ENCODE measurements around the gene C20orf96.
A peak's percentile ranks its signal among the peaks of the same experiment; 100 is the strongest.
"Not testable (repeated sequence)": the region's sequence is repeated elsewhere in the genome, so short reads cannot be mapped to it uniquely, and the experiment has no call there.

The C20orf96 gene

DNA sequence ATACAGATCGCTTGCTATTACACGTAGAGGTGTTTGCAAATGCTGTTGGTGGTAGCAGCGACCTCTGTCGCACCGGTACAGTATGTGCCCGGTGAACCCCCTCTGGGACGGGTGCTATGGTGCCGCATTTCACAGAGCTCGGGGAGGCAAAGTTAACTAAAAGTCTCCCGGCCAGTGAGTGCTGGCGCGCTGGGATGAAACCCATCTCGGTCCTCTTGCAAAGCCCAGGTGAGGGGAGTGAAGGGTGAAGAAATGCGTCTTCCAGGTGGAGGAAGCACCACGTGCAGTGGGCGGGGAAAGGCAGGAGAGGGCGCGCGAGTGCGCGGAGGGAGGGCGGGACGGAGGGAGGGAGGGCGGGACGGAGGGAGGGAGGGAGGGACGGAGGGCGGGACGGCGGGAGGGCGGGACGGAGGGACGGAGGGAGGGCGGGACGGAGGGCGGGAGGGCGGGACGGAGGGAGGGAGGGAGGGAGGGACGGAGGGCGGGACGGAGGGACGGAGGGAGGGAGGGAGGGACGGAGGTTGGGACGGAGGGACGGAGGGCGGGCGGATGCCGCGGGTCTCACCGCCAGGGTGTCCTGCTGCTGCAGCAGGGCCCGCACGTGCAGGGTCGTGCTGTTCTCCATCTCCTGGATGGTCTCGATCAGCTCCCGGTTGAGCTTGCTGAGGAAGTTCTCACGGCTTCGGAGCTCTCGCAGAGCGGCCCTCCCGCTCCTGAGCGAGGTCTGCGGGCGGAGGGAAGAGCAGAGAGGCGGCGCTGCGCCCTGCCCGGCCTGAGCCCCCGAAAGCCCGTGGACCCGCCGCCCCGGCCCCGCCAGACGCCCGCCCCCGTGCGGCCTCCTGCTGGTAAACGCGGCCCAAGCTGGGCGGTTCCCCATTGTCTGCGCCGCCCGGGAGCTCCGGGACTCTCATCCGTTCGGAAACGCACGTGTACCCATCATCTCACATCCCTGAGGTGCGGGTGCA lies 11.7 kb downstream of the C20orf96 start:
- no peak for DNase-seq (ENCODE audit: low spot score)

DNA sequence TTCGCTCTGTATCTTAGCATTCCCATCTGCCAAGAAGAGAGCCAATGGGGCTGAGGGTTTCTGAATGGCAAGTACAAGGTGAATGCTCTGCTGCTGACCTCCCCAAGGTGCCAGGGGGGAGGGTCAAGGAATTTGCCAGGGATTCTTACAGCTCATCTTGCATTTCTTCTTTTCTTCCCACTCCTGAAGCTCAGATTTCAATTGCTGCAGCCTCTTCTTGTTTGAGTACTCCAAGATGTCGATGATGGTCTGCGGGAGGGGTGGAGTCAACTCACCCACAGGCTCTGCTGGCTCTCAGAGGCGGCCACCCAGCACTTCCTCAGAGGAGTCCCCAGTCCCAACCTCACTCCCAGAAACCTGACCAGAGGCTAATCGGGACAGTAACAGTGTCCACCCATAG lies 12.4 kb downstream of the C20orf96 start:
- DNase-seq (ENCODE audit: low spot score), result no peak

DNA sequence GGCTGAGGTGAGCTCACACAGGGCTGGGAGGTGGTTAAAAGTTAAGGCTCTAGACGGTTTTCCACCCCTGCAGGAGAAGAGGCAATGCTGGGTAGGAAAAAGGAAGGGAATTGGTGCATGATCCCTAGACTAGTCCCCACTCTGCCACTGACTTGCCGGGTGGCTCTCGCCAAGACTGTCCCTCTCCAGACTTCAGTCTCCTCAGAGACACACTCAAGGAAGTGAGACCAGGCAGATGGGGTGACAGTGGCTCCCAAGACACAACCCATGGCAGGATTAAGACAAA lies 13.1 kb downstream of the C20orf96 start:
- no peak for DNase-seq (ENCODE audit: low spot score)

- no peak for DNase-seq (ENCODE audit: low spot score)
Measured at GRCh38 chr20:276620-277495, 13.7 kb downstream of the C20orf96 start.

DNA sequence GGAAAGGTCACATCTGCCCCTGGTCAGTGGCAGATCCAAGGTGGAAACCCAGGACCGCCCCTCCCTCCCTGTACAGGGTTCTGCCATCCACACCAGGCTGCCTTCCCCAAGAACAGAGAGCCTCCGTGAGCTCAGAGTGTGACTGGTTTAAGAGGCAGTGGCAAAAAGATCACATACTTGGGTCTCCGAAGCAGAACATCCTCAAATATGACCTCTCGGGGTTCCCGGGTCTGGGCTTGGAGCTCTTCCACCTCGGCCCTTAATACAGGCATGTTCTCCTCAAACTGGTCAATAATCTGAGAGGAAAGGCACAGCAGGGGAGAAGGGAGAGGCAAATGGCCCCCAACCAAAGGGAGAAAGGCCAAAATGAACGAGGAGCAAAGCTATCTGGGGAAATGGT lies 14.8 kb downstream of the C20orf96 start:
- DNase-seq (ENCODE audit: low spot score), result no peak

- no peak for DNase-seq (ENCODE audit: low spot score)
Measured at GRCh38 chr20:273884-274283, 16.7 kb downstream of the C20orf96 start.

- DNase-seq (ENCODE audit: low spot score), result no peak
Measured at GRCh38 chr20:272718-273117, 17.8 kb downstream of the C20orf96 start.

GRCh38 chr20:271528-271927 lies 19.0 kb downstream of the C20orf96 start:
- no peak for DNase-seq (ENCODE audit: low spot score)

- DNase-seq (ENCODE audit: low spot score), result no peak
Measured at GRCh38 chr20:271069-271468, 19.5 kb downstream of the C20orf96 start.

DNA sequence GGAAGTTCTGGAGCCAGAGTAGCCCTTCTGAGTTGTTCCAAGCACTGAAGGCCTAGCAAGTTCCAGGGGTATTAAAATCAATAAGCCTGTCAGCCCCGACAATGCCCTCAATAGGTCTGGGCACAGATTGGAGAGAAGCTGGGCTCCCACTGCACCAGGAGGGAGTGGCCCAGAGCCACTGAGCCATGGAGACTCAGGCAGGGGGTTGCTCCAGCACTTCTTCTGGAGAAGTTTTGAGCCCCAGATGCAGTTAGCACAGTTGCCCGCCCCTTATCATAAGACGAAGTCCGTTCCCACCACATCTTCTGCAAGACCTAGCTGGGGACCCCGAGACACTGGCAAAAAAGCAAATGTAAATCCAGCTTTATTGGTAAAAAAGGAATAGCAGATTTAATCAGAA lies 20.0 kb downstream of the C20orf96 start:
- no peak for DNase-seq (ENCODE audit: low spot score)

GRCh38 chr20:266596-267562 lies 23.7 kb downstream of the C20orf96 start:
- DNase-seq (ENCODE audit: low spot score), result peak; percentile 70

DNA sequence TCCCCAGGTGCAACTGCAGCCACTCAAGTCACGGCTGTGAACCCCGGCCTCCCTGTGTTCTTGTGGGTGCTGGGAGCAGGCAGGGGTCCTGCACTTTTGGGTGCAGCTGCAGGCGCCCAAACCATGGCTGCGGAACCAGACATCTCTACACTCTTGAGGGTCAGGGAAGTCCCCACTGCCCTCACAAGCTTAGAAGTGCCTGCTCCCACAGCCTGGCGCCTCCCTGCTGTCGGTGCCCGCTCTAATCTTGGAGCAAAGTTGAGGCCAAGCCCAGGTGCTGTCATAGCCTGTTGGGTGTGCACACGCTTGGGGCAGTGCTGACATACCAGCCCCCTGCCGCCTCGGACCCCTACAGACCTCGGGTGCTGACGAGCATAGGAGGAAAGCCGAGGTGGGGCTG lies 26.8 kb downstream of the C20orf96 start:
- no peak for DNase-seq (ENCODE audit: low spot score)

- no peak for DNase-seq (ENCODE audit: low spot score)
Measured at GRCh38 chr20:259981-260380, 30.6 kb downstream of the C20orf96 start.

- DNase-seq (ENCODE audit: low spot score), result no peak
Measured at GRCh38 chr20:258963-259362, 31.6 kb downstream of the C20orf96 start.

GRCh38 chr20:258269-258858 lies 32.2 kb downstream of the C20orf96 start:
- DNase-seq (ENCODE audit: low spot score), result no peak

DNA sequence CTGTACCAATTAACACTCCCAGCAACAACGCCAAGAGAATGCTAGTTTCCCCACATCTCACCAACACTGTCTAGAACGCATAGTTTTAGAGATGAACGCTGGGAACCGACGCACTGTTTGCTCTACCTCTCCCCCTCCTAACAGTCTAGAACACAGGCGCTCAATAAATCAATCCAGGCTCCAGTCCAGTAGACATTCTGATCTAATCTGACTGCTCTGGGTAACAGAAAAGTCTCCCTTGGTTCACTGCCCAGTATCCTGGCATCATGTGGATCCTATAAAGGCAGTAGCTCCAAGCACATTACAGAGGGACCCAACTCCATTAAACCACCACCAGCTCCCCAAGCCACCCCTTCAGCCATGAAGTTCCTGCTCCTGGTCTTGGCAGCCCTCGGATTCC lies 33.1 kb downstream of the C20orf96 start, which contains the start of gene DEFB132:
Gene DEFB132 (plus strand): TSS at position 306 of the 400 bp plus-strand sequence. CDS start 55 bp downstream, at position 361.
- no peak for DNase-seq (ENCODE audit: low spot score)

- DNase-seq (ENCODE audit: low spot score), result not testable (repeated sequence)
Measured at GRCh38 chr20:253447-253846, 37.1 kb downstream of the C20orf96 start.

GRCh38 chr20:252801-253200 lies 37.7 kb downstream of the C20orf96 start:
- DNase-seq (ENCODE audit: low spot score), result no peak

DNA sequence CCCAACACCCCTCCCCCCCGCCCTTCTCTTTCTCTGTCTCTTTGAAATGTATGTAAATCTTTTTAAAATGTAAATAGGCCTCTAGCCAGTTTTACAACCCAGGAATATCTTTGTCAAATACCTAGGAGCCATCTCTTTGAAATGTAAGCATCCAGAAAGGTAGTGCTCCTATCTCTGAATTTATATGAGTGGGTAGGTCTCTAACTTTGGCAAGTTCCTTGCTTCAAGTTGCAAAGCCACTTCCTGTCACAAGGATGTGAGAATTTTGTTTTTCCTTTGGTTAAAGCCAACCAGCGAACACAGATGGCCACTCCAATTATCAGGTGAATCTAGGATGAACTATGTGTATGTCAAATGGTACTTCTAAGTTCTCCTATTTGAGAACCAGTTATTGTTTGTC lies 39.2 kb downstream of the C20orf96 start:
- no peak for DNase-seq (ENCODE audit: low spot score)

GRCh38 chr20:242905-243304 lies 47.6 kb downstream of the C20orf96 start:
- DNase-seq (ENCODE audit: low spot score), result no peak

DNA sequence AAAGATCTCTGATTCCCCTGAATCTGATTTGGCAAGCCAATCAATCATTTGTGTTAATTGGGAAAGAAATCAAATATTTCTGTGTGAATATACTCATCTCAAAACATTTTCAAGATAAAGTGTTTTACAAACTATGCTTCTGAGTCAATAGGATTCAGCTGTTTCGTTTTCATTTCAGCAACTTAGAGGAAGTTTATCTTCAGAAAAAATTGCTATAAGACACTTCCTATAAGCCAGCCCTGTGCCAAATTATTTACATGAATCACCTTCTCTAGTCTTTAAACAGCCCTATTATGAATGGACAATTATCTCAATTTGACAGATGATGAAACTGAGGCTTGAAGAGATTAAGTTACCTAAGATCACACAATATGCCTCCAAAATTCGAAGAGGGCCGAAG lies 52.6 kb downstream of the C20orf96 start:
- no peak for DNase-seq (ENCODE audit: low spot score)

Data from globus pallidus (tissue), 1 donor.